HepG2 (cell line): ENCODE results near the gene USP15. TPM values are rescaled to one million over a fixed set of nuclear protein-coding genes. Genes with fewer than 3 reads are reported as not detected.

Source experiments
- FOXA1 ChIP-seq, 2 experiments: fragments of 450-650 bp in 1 of 2; sonication (generic) in 1 of 2; formaldehyde crosslinking in 1 of 2; IDR thresholded peaks; 2 replicates each; pipeline versions ENCODE4 v1.4.0 to v1.6.1; 2016 to 2020; ENCODE audit warnings: missing genetic modification reagents in 1 of 2
- HCFC1 ChIP-seq: fragments of 150-350 bp; IDR thresholded peaks from 2 replicates; pipeline ENCODE4 v1.6.1; 2014; ENCODE audit warnings: low read depth, low read length
- ISL2 ChIP-seq: sonication (generic); formaldehyde crosslinking; IDR thresholded peaks from 2 replicates; pipeline ENCODE4 v1.5.0; 2020; ENCODE audit warnings: missing genetic modification reagents
- MAF1 ChIP-seq: sonication (generic); formaldehyde crosslinking; IDR thresholded peaks from 2 replicates; pipeline ENCODE4 v1.5.0; 2020; ENCODE audit warnings: missing genetic modification reagents, borderline replicate concordance
- SNAPC2 ChIP-seq: sonication (generic); formaldehyde crosslinking; IDR thresholded peaks from 2 replicates; pipeline ENCODE4 v1.8.1; 2022; ENCODE audit warnings: mild to moderate bottlenecking, missing genetic modification reagents
- SOX13 ChIP-seq, 3 experiments: fragments of 450-650 bp in 1 of 3; sonication (generic) in 1 of 3; formaldehyde crosslinking in 1 of 3; IDR thresholded peaks in 2 of 3; conservative IDR thresholded peaks in 1 of 3; 2 replicates each; pipeline versions ENCODE4 v1.5.0 to v1.6.1; 2016 to 2020; ENCODE audit warnings: antibody characterized with exemption in 1 of 3, mild to moderate bottlenecking in 1 of 3, missing compliant biosample characterization in 1 of 3, missing genetic modification reagents in 1 of 3, moderate library complexity in 1 of 3
- STAT5B ChIP-seq: sonication (generic); formaldehyde crosslinking; IDR thresholded peaks from 2 replicates; pipeline ENCODE4 v1.4.0; 2020; ENCODE audit warnings: missing genetic modification reagents
- TEAD3 ChIP-seq: optimal IDR thresholded peaks from 2 replicates; pipeline ENCODE3; 2016; ENCODE audit warnings: borderline replicate concordance
- TRAFD1 ChIP-seq: sonication (generic); formaldehyde crosslinking; IDR thresholded peaks from 2 replicates; pipeline ENCODE4 v1.5.1; 2020; ENCODE audit warnings: missing genetic modification reagents, mild to moderate bottlenecking, borderline replicate concordance
- ZKSCAN8 ChIP-seq: IDR thresholded peaks from 2 replicates; pipeline ENCODE4 v1.6.1; 2016; ENCODE audit warnings: borderline replicate concordance, missing genetic modification reagents, missing compliant biosample characterization
- ZSCAN5A ChIP-seq: sonication (generic); formaldehyde crosslinking; IDR thresholded peaks from 2 replicates; pipeline ENCODE4 v1.8.0; 2022; ENCODE audit warnings: mild to moderate bottlenecking, missing genetic modification reagents, borderline replicate concordance
- polyA plus RNA-seq, 8 experiments: library from polyadenylated mRNA; depleted of rRNA in 3 of 8; stranded (reverse) in 7 of 8; unstranded in 1 of 8; fragments of >200 nt; fragmentation: Illumina TruSeq in 4 of 8; extraction: Trizol in 4 of 8; gene quantifications; 2 replicates each; pipeline versions ENCODE4 v1.2.1 to v1.2.3, GENCODE V29; 2011 to 2016; ENCODE audit warnings: low read depth in 4 of 8, missing spikeins in 1 of 8, mixed read lengths in 1 of 8; ENCODE audit not compliant: insufficient read depth in 1 of 8
- total RNA-seq, 5 experiments: library from RNA; depleted of rRNA; stranded (reverse); fragments of >200 nt; fragmentation: Illumina TruSeq; extraction: Trizol; gene quantifications; 2 replicates each; pipeline ENCODE4 v1.2.3, GENCODE V29; 2016; ENCODE audit warnings: low read depth in 1 of 5
- TF ChIP-seq, protein P1 (sequence below), 2 experiments: fragments of 450-650 bp in 1 of 2; sonication (generic) in 1 of 2; formaldehyde crosslinking in 1 of 2; IDR thresholded peaks; 2 replicates each; pipeline versions ENCODE4 v1.6.1 to v1.8.0; 2016 to 2022; ENCODE audit warnings: antibody characterized with exemption in 1 of 2, mild to moderate bottlenecking in 1 of 2, missing genetic modification reagents in 1 of 2
- TF ChIP-seq, protein P2 (sequence below): sonication (generic); formaldehyde crosslinking; IDR thresholded peaks from 2 replicates; pipeline ENCODE4 v1.5.0; 2020; ENCODE audit warnings: missing genetic modification reagents

Gene USP15
- total and polyA plus RNA-seq, 2 of the 13 experiments (the other 11 are each of a cell fraction or from before 2014, with no cell fraction given), result 17.3 to 51.7 TPM

DNA sequence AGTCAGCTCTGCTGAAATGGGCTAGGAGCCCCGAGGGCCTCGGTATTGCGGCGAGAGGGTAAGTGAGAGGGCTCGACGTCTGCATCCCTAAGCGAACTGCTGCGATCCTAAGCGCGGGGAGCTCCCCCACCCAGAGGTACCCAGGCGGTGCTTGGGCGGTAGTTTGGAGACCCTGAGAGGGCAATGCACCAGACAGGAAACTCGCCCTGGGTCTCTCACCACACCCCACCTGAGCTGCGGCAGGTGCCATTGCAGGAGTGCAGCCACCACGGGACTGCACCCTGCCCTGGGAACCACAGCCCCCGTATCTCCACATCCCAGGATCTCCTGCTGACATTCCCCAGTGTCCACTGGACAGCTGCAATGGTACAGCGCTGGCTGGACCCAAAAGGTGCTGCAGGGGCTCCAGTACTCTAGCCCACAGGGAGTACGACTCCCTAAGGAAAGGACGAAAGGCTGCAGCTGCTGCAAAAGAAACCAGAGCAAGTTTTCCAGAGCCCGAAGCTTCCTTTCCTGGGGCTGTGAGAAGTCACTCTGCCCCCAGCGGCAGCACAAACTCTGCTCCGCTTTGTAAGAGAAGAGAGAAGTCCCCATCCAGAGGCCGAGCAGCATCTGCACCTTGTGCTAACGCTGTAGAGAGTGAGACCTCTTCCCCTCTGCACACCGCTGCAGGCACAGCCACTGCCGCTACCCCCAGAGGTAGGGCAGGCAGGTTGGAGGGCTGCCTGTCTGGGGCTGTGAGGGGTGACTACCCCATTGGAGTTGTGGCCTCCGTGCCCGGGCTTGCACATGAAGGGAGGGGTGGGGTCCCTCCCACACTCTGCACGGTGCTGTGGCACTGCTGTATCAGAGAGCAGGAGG, 175.3 kb downstream of the USP15 start (continued):
- TF ChIP-seq TRAFD1 (CRISPR knock-in tag), result no peak
- TF ChIP-seq ISL2 (CRISPR knock-in tag), result no peak
- TF ChIP-seq MAF1 (CRISPR knock-in tag), result no peak
- no peak for TF ChIP-seq SNAPC2
- TF ChIP-seq STAT5B, result no peak
- TF ChIP-seq TEAD3, result no peak
- TF ChIP-seq ZSCAN5A (CRISPR knock-in tag), result no peak
- TF ChIP-seq, protein P1, sequence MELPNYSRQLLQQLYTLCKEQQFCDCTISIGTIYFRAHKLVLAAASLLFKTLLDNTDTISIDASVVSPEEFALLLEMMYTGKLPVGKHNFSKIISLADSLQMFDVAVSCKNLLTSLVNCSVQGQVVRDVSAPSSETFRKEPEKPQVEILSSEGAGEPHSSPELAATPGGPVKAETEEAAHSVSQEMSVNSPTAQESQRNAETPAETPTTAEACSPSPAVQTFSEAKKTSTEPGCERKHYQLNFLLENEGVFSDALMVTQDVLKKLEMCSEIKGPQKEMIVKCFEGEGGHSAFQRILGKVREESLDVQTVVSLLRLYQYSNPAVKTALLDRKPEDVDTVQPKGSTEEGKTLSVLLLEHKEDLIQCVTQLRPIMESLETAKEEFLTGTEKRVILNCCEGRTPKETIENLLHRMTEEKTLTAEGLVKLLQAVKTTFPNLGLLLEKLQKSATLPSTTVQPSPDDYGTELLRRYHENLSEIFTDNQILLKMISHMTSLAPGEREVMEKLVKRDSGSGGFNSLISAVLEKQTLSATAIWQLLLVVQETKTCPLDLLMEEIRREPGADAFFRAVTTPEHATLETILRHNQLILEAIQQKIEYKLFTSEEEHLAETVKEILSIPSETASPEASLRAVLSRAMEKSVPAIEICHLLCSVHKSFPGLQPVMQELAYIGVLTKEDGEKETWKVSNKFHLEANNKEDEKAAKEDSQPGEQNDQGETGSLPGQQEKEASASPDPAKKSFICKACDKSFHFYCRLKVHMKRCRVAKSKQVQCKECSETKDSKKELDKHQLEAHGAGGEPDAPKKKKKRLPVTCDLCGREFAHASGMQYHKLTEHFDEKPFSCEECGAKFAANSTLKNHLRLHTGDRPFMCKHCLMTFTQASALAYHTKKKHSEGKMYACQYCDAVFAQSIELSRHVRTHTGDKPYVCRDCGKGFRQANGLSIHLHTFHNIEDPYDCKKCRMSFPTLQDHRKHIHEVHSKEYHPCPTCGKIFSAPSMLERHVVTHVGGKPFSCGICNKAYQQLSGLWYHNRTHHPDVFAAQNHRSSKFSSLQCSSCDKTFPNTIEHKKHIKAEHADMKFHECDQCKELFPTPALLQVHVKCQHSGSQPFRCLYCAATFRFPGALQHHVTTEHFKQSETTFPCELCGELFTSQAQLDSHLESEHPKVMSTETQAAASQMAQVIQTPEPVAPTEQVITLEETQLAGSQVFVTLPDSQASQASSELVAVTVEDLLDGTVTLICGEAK (IDR thresholded peaks at IDR 0.05), result no peak
- TF ChIP-seq, protein P1 (CRISPR knock-in tag; IDR thresholded peaks at IDR 0.05), result no peak
- TF ChIP-seq, protein P2, sequence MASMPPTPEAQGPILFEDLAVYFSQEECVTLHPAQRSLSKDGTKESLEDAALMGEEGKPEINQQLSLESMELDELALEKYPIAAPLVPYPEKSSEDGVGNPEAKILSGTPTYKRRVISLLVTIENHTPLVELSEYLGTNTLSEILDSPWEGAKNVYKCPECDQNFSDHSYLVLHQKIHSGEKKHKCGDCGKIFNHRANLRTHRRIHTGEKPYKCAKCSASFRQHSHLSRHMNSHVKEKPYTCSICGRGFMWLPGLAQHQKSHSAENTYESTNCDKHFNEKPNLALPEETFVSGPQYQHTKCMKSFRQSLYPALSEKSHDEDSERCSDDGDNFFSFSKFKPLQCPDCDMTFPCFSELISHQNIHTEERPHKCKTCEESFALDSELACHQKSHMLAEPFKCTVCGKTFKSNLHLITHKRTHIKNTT, result no peak
- no peak for TF ChIP-seq FOXA1 (IDR thresholded peaks at IDR 0.05)
- TF ChIP-seq FOXA1 (CRISPR knock-in tag; IDR thresholded peaks at IDR 0.05), result no peak
- TF ChIP-seq HCFC1, result no peak
- TF ChIP-seq SOX13 (IDR thresholded peaks at IDR 0.05), result no peak
- 0 out of 4 replicates have a peak, but pooled peaks of 1 of the 2 experiments have one; percentile 8 for TF ChIP-seq SOX13 (CRISPR knock-in tag; conservative IDR thresholded peaks at IDR 0.05 in 1 of 2, IDR thresholded peaks at IDR 0.05 in 1 of 2)
- no peak for TF ChIP-seq ZKSCAN8 (CRISPR knock-in tag)
